ENCODE results near the gene MEGF10.

MEGF10 gene

DNA sequence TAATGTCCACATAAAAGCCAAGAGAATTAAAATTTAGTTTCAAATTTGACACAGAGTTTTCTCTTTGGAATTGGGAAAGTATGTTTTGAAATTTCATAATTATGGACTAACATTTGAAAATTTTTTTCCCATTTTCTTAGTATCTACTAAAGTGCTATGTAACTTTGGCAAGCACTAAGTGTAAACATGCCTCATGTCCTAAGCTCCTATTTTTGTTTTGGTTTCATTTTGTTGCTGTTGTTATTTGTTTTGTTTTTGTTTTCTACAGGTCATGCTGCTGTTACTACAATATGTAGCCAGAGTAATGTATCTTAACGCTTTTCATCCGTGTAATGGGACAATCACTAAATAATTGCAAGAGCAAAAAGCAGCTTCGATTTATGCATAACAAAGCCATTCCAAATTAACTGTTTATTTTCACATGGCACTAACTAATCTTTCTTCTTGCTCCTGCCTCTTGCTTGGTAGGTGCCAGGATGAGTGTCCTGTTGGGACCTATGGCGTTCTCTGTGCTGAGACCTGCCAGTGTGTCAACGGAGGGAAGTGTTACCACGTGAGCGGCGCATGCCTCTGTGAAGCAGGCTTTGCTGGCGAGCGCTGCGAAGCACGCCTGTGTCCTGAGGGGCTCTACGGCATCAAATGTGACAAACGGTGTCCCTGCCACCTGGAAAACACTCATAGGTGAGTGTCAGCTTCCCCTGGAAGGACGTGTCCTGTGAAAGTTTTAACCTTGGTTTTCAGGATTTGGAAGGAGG, 119.5 kb downstream of the MEGF10 start:
- no peak for DNase-seq (ENCODE audit: low read depth in 2 of 2, low spot score in 1 of 2)

- no peak for DNase-seq (ENCODE audit: low read depth in 2 of 2, low spot score in 1 of 2)
These were observed 120.4 kb downstream of the MEGF10 start for GRCh38 chr5:127410959-127411358.

DNA sequence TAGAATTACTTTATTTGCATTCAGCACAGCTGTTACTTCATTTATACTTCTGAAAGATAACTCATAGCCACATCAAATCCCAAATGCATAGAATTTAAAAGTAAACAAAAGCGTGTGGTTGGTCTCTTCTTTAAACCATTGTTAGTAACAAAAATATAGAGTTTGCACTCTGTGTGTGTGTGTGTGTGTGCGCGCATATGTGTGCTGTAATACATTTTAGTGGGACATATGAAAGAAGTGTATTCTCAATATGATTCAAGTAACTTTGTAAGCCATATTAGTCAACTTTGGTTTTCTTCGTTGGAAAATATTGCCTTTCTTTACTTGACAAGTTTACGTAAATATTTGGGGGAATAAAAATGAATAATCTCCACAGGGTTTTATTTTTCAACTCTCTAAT, 120.8 kb downstream of the MEGF10 start:
- DNase-seq (ENCODE audit: low read depth in 2 of 2, low spot score in 1 of 2), result no peak

DNA sequence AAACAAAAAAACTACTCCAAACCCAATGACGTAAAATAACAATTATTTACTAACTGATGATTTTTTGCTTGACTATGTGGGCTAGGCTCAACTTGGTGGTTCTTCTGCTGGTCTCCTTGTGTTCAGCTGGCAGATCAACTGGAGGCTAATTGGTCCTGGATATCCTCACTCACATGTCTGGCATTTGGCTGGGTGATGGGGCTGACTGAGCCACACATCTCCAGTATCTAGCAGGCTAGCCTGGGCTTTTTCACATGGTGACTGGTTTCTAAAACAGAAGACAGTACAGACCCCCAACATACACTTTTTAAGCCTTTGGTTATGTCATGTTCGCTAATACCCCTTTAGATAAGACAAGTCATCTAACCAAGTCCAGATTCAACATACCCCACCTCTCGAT, 122.1 kb downstream of the MEGF10 start:
- no peak for DNase-seq (ENCODE audit: low read depth in 2 of 2, low spot score in 1 of 2)

- DNase-seq (ENCODE audit: low read depth in 2 of 2, low spot score in 1 of 2), result no peak
These were observed 124.4 kb downstream of the MEGF10 start for GRCh38 chr5:127415034-127415433.

DNA sequence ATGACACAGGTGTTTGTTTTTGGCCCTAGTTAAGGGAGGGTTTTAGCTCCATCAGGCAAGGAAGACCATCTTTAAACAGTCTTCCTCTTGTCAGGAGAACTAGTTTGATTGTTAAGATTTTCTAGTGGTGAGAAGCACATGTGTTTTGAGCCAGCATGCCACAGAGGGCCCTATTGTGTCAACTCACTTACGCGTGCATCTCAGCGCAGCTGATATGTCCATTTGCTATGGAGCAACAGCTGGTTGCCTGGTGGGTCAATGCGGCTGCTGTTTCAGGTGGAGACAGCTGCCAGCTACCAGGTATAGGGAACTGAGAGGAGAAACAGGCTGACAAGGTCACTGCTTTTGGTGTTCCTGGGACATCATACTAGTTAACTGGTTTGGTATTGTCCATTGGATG, 126.3 kb downstream of the MEGF10 start:
- DNase-seq (ENCODE audit: low read depth in 2 of 2, low spot score in 1 of 2), result no peak

- no peak for DNase-seq (ENCODE audit: low read depth in 2 of 2, low spot score in 1 of 2)
These were observed 126.9 kb downstream of the MEGF10 start for GRCh38 chr5:127417528-127417927.

GRCh38 chr5:127418367-127418766, 127.8 kb downstream of the MEGF10 start:
- no peak for DNase-seq (ENCODE audit: low read depth in 2 of 2, low spot score in 1 of 2)

- no peak for DNase-seq (ENCODE audit: low read depth in 2 of 2, low spot score in 1 of 2)
These were observed 128.5 kb downstream of the MEGF10 start for GRCh38 chr5:127418974-127419682.

GRCh38 chr5:127419683-127420257, 129.2 kb downstream of the MEGF10 start:
- no peak for DNase-seq (ENCODE audit: low read depth in 2 of 2, low spot score in 1 of 2)

DNA sequence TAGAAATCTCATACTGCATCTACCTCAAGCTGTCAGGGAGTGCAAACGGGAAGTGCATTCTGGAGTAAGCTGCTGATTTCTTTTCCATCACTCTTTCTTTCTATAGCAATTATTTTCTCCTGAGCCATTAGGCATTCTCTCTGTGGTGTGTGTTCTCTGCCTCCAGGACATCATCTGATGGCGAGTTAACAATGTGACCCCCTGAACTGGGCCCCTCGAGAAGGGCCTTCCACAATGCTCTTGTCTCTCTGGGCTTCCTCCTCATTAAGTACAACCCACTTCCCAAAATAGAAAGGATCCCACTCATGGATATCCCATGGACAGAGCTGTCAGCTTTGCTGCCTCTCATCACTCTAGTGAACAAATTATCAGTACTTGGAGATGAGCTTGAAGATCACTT, 130.2 kb downstream of the MEGF10 start:
- DNase-seq (ENCODE audit: low read depth in 2 of 2, low spot score in 1 of 2), result no peak

DNA sequence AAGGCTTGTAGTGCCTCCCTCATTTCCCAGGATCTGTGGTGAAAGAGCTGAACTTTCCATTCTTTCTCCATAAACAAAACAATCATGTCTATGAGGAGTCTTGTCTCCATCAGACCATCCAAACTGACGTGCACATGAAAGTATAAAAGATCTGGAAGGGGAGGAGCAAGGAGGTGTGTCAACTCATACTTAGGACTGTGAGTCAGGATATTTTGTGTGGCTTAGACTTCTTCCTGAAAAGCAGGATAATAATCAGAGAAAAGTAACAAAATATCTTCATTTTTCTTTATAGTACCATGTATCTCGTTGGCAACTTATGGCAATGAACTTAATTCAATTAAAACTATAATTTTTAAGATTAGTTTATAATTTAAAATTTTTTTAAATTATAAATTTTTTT, 130.9 kb downstream of the MEGF10 start:
- no peak for DNase-seq (ENCODE audit: low read depth in 2 of 2, low spot score in 1 of 2)

- DNase-seq (ENCODE audit: low read depth in 2 of 2, low spot score in 1 of 2), result no peak
These were observed 132.7 kb downstream of the MEGF10 start for GRCh38 chr5:127423173-127423798.

GRCh38 chr5:127425037-127425436, 134.4 kb downstream of the MEGF10 start:
- DNase-seq (ENCODE audit: low read depth in 2 of 2, low spot score in 1 of 2), result no peak

DNA sequence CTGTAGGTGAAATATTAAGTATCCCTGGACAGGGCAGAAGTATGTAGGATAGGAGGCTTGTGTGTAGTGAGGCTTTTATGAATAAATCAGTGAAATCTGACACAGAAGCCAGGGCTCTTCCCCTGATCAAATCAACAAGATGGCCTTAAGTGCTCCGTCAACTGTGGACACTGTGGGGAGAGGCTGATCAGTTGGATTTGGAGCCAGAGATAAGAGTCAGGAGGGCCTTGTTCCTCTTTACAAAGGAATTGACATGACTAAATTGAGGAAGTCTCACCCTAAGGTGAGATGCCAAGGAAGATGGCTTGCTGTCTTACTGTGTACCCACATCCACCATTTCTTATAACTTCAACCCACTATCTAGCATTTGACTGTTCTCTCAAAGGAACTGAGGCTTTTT, 135.3 kb downstream of the MEGF10 start:
- no peak for DNase-seq (ENCODE audit: low read depth in 2 of 2, low spot score in 1 of 2)

DNA sequence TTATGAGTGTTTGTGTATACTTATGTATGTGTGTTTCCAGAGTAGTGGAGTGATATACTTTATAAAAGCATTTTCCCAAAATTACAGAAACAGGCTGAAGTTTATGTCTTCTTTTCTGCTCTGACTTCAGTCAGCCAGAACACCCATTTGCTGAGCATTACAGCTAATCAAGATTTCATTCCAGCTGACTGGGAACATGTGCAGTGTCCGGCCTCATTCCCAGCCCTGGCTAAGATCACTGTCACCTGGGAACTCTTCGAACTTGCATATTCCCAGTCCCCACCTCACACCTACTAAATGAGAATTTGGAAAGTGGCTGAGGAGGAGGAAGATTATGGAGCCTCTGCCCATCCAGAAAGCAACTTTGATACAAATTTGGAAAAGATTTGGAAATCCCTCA, 136.1 kb downstream of the MEGF10 start:
- DNase-seq (ENCODE audit: low read depth in 2 of 2, low spot score in 1 of 2), result no peak

- no peak for DNase-seq (ENCODE audit: low read depth in 2 of 2, low spot score in 1 of 2)
These were observed 137.7 kb downstream of the MEGF10 start for GRCh38 chr5:127428276-127428675.

DNA sequence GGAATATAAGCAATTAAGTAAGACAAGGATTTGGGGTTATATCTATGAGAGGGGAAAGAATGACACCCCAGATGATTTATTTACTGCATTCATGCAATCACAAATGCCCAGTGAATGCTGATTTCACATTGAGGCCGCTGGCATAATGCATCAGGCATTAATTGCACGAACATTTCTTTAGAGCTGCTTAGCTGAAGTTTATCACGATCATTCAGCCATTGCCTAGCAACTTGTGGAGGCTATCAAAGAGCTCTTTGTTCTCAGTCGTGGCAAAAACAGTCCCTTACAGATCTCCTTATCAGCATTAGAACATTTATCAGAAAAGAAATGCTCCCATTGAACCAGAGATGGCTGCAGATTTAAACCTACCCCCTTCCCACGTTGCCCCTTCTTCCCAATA, 138.2 kb downstream of the MEGF10 start:
- no peak for DNase-seq (ENCODE audit: low read depth in 2 of 2, low spot score in 1 of 2)

DNA sequence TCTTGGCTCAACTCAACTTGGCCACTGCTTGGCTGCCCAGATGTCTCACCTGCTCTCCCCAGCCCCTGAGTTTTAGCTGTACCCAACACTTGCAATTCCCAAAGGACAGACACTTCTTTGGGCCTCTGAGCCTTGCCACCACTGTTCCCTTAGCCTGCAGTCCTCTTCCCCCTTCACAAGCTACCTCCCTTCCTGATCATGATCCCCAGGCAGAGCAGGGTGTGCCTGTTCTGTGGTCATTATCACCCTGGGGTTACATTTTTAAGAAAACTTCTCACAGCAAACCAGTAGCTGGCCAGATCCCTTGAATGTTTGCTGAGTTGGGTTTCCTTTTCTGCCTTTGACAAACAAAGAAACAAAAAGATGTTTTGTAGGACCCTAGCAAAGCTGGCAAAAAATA, 139.3 kb downstream of the MEGF10 start:
- no peak for DNase-seq (ENCODE audit: low read depth in 2 of 2, low spot score in 1 of 2)

DNA sequence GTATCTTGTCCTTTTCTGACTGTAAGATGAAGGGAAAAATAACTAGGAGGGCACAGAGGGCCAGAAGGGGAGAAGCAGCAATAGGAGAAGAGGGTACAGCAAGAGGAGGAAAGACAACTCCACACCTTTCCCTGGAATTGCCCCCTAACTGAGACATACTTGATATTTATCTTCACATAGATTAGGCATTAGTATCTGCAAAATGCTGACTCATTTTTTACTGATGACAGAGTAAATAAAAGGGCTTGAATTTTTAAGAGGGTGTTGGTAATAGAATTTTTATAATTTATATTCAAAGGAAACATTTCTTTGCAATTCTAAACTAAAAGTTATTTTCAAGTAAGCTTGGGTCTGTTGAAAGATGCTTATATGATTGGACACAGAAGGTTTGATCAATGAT, 140.0 kb downstream of the MEGF10 start:
- DNase-seq (ENCODE audit: low read depth in 2 of 2, low spot score in 1 of 2), result no peak

DNA sequence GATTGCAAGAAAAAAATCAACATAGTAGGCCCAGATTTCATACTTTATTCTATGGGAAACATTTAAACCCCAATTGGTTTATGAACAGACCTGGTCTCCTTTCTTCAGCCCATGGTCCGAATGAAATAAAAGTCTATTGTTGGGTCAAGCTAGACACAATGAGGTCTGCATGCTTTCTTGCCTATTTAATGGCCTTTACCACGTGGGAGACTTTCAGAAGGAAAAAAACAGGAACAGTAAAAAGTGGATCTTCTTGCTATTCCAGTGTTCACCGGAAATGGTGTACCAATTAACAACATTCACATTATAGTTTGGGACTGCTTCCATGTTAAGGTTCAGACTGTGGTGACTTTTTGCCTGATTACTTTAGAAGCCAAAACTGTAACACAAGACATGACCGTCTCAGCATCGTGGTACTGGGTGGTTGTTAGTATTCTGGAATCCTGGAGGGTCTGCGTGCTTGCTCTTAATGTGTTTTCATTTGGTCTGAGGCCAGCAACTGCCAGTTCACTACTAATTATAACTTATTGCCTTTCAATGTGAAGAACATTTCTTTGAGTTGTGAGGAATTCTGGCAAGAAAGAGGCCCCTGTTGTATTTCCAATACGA, 141.5 kb downstream of the MEGF10 start:
- no peak for DNase-seq (ENCODE audit: low read depth in 2 of 2, low spot score in 1 of 2)

- DNase-seq (ENCODE audit: low read depth in 2 of 2, low spot score in 1 of 2), result no peak
These were observed 142.9 kb downstream of the MEGF10 start for GRCh38 chr5:127433526-127433925.

Data from stimulated activated CD8-positive, alpha-beta memory T cell treated with anti-CD3 and anti-CD28 coated beads, Interleukin-4, amount 100 ng/mL, for 1 hour (primary cell).